Parathyroid adenoma (tissue), 2 donors: ENCODE measurements around the gene ERGIC2.

Experiments
- H2AFZ ChIP-seq: fragments of 300-600 bp; sonication (generic); one replicate; pipeline ENCODE4 v1.7.0; 2017; ENCODE audit warnings: antibody characterized with exemption, mild to moderate bottlenecking
- H3K27ac ChIP-seq: fragments of 300-600 bp; sonication (generic); one replicate; pipeline ENCODE4 v1.7.0; 2017
- H3K27me3 ChIP-seq: fragments of 300-600 bp; sonication (generic); one replicate; pipeline ENCODE4 v1.7.0; 2017; ENCODE audit warnings: low read length; ENCODE audit not compliant: control insufficient read depth, insufficient read depth
- H3K36me3 ChIP-seq: fragments of 300-600 bp; sonication (generic); one replicate; pipeline ENCODE4 v1.7.0; 2017; ENCODE audit warnings: low read length; ENCODE audit not compliant: control insufficient read depth, insufficient read depth
- H3K4me1 ChIP-seq: fragments of 300-600 bp; sonication (generic); one replicate; pipeline ENCODE4 v1.7.0; 2017; ENCODE audit warnings: control low read depth
- H3K4me2 ChIP-seq: fragments of 300-600 bp; sonication (generic); one replicate; pipeline ENCODE4 v1.7.0; 2017; ENCODE audit warnings: low read length
- H3K4me3 ChIP-seq: fragments of 300-600 bp; sonication (generic); one replicate; pipeline ENCODE4 v1.7.0; 2017; ENCODE audit warnings: low read depth, low read length
- H3K79me2 ChIP-seq: fragments of 300-600 bp; sonication (generic); one replicate; pipeline ENCODE4 v1.7.0; 2017; ENCODE audit warnings: control low read depth
- H3K9ac ChIP-seq: fragments of 300-600 bp; sonication (generic); one replicate; pipeline ENCODE4 v1.7.0; 2017; ENCODE audit warnings: mild to moderate bottlenecking
- H3K9me3 ChIP-seq: fragments of 300-600 bp; sonication (generic); one replicate; pipeline ENCODE4 v1.7.0; 2017; ENCODE audit warnings: low read length; ENCODE audit not compliant: control insufficient read depth
- TF ChIP-seq, protein P1 (sequence below): fragments of 300-600 bp; sonication (generic); IDR thresholded peaks from one replicate; pipeline ENCODE4 v1.7.0; 2017; ENCODE audit warnings: antibody characterized with exemption, mild to moderate bottlenecking
- donor health status: primary hyperparathyroidism.

ERGIC2 gene

DNA sequence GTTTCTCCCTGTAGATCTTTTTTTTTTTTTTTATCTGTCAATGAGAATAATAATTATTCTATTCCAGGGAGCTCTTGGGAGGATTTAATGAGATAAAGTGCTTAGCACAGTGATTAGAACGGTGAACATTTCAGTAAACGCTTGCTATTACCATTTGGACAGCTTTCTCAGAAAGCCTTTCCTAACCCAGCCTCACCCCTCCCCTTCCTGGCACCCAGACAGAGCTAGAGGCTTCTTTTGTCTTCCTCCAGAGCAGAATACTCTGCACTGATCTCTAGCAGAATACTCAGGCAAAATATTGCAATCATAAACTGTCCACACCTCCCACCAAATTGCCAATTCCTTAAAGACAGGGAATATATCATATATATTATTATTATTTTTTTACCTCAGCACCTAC is 66.6 kb downstream of the ERGIC2 start:
- H3K9ac ChIP-seq: no peak overlapping the region
- H3K79me2 ChIP-seq: no peaks in the 10 kb centered on the region
- no peaks in the 10 kb centered on the region for H3K27me3 ChIP-seq
- H3K4me2 ChIP-seq: no peak overlapping the region
- no peaks in the 10 kb centered on the region for H3K36me3 ChIP-seq
- TF ChIP-seq, protein P1, sequence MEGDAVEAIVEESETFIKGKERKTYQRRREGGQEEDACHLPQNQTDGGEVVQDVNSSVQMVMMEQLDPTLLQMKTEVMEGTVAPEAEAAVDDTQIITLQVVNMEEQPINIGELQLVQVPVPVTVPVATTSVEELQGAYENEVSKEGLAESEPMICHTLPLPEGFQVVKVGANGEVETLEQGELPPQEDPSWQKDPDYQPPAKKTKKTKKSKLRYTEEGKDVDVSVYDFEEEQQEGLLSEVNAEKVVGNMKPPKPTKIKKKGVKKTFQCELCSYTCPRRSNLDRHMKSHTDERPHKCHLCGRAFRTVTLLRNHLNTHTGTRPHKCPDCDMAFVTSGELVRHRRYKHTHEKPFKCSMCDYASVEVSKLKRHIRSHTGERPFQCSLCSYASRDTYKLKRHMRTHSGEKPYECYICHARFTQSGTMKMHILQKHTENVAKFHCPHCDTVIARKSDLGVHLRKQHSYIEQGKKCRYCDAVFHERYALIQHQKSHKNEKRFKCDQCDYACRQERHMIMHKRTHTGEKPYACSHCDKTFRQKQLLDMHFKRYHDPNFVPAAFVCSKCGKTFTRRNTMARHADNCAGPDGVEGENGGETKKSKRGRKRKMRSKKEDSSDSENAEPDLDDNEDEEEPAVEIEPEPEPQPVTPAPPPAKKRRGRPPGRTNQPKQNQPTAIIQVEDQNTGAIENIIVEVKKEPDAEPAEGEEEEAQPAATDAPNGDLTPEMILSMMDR: no peak
- no peaks in the 10 kb centered on the region for H3K9me3 ChIP-seq
- H3K27ac ChIP-seq: no peak overlapping the region
- H3K4me3 ChIP-seq: no peak overlapping the region
- peaks cover 5% of the 10 kb centered on the region for H3K4me1 ChIP-seq
- H2AFZ ChIP-seq: no peak overlapping the region

DNA sequence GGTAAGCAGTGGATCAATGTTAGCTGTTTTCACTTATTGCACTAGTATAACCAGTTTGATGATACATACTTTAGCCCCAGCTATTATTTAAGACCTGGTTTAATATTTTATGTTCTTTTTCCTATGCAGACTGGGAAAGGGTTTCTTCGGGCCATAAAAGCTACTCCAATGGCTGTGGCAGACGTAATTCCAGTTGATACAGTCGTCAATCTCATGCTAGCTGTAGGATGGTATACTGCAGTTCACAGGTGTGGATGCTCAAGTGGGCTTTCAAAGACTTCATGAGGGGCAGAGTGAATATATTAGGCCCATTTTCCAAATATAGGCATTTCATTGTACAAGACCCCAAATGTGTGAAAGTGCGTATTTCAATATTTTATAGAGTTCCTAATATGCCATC is 70.1 kb downstream of the ERGIC2 start:
- H3K4me3 ChIP-seq: no peak overlapping the region
- no peaks in the 10 kb centered on the region for H3K9me3 ChIP-seq
- H3K36me3 ChIP-seq: no peaks in the 10 kb centered on the region
- H3K9ac ChIP-seq: no peak overlapping the region
- H2AFZ ChIP-seq: no peak overlapping the region
- H3K4me2 ChIP-seq: no peak overlapping the region
- H3K27me3 ChIP-seq: no peaks in the 10 kb centered on the region
- H3K4me1 ChIP-seq: no peaks in the 10 kb centered on the region
- no peaks in the 10 kb centered on the region for H3K79me2 ChIP-seq
- TF ChIP-seq, protein P1: no peak
- no peak overlapping the region for H3K27ac ChIP-seq

GRCh38 chr12:29309320-29309902 is 71.6 kb downstream of the ERGIC2 start:
- TF ChIP-seq, protein P1: peak; percentile 33
- Histone ChIP-seq H2AFZ (no peak overlapping the region), H3K27ac (no peak overlapping the region), H3K4me3 (no peak overlapping the region), H3K4me2 (no peak overlapping the region), H3K27me3 (no peaks in the 10 kb centered on the region), H3K79me2 (no peaks in the 10 kb centered on the region), H3K9ac (no peak overlapping the region), H3K36me3 (no peaks in the 10 kb centered on the region), H3K4me1 (no peaks in the 10 kb centered on the region), H3K9me3 (no peaks in the 10 kb centered on the region)

- Histone ChIP-seq H3K27me3 (no peaks in the 10 kb centered on the region), H3K4me1 (no peaks in the 10 kb centered on the region), H3K9ac (no peak overlapping the region), H3K4me3 (no peak overlapping the region), H3K27ac (no peak overlapping the region), H3K9me3 (no peaks in the 10 kb centered on the region), H3K36me3 (no peaks in the 10 kb centered on the region), H3K4me2 (no peak overlapping the region), H2AFZ (no peak overlapping the region), H3K79me2 (no peaks in the 10 kb centered on the region)
- TF ChIP-seq, protein P1: no peak
These were observed 74.3 kb downstream of the ERGIC2 start for GRCh38 chr12:29306682-29307081.

- no peaks in the 10 kb centered on the region for H3K79me2 ChIP-seq
These were observed 74.7 kb downstream of the ERGIC2 start for GRCh38 chr12:29306266-29306665.

More at GRCh38 chr12:29306266-29306665, 74.7 kb downstream of the ERGIC2 start:
- Histone ChIP-seq H3K27ac (no peak overlapping the region), H3K9ac (no peak overlapping the region), H3K9me3 (no peaks in the 10 kb centered on the region), H3K36me3 (no peaks in the 10 kb centered on the region), H3K4me2 (no peak overlapping the region), H3K4me1 (no peaks in the 10 kb centered on the region), H2AFZ (no peak overlapping the region), H3K27me3 (no peaks in the 10 kb centered on the region), H3K4me3 (no peak overlapping the region)
- TF ChIP-seq, protein P1: no peak
